Measurements from ENCODE around the gene ZIC2. TPM values are rescaled to one million over a fixed set of nuclear protein-coding genes. Genes with fewer than 3 reads are reported as not detected.

The ZIC2 gene
- total and polyA plus RNA-seq, 2 of the 8 experiments (the other 6 are each of a cell fraction or from before 2014, with no cell fraction given): 53.2 to 372 TPM

- FAIRE-seq (peak; percentile 68), DNase-seq (ENCODE audit: low read depth in 1 of 2, low spot score in 2 of 2) (no peak)
- Histone ChIP-seq H3K14ac (ENCODE audit: insufficient read length) (no peak overlapping the region), H3K23ac (ENCODE audit: insufficient read length) (no peak overlapping the region), H3K9ac (replicated peaks in 1 of 4; ENCODE audit: extremely low read depth in 1 of 4, low read depth in 3 of 4, low read length in 3 of 4) (no peak overlapping the region), H2AK5ac (ENCODE audit: low read depth, low read length) (no peak overlapping the region), H2AFZ (ENCODE audit: low read length) (no peak overlapping the region), H3K18ac (ENCODE audit: extremely low read depth, low read length) (no peak overlapping the region), H3K36me3 (ENCODE audit: control insufficient read depth in 2 of 4, insufficient read depth in 4 of 4, low read length in 3 of 4) (no peaks in the 10 kb centered on the region), H3K9me3 (ENCODE audit: insufficient read depth in 2 of 2, low read depth in 1 of 2, low read length in 1 of 2) (no peaks in the 10 kb centered on the region), H4K8ac (ENCODE audit: extremely low read depth, insufficient read depth, low read length) (no peak overlapping the region), H3K4me3 (ENCODE audit: extremely low read depth in 1 of 4, insufficient read depth in 2 of 4, low read depth in 3 of 4, low read length in 4 of 4) (peak overlapping the region in 3 of 4 experiments; percentile 5 to 65 (median 26); a peak in 3 of 8 replicates), H4K91ac (replicated peaks; ENCODE audit: insufficient read length, low read length) (no peak overlapping the region), H3K27me3 (replicated peaks in 1 of 4; ENCODE audit: control insufficient read depth in 3 of 4, extremely low read depth in 1 of 4, insufficient read depth in 3 of 4, low read length in 3 of 4) (peaks cover 7 to 62% (median 39%) of the 10 kb centered on the region in 4 experiments; a peak in 6 of 7 replicates), H3K4ac (replicated peaks; ENCODE audit: insufficient read length, low read depth, low read length) (no peak overlapping the region), H3K4me2 (ENCODE audit: insufficient read depth in 1 of 2, low read depth in 2 of 2, low read length in 2 of 2) (peak overlapping the region; percentile 77 to 90), H2BK5ac (ENCODE audit: low read depth, low read length) (no peak overlapping the region; the same call in 1 of the 2 replicates), H3K4me1 (replicated peaks in 1 of 4; ENCODE audit: control insufficient read depth in 3 of 4, insufficient read depth in 4 of 4, low read length in 3 of 4) (peaks cover 10 to 31% (median 22%) of the 10 kb centered on the region in 4 experiments), H3K27ac (ENCODE audit: low read depth, low read length) (no peak overlapping the region), H4K20me1 (replicated peaks in 1 of 2; ENCODE audit: control insufficient read depth in 1 of 2, insufficient read depth in 2 of 2, low read length in 2 of 2) (no peaks in the 10 kb centered on the region), H3K79me1 (ENCODE audit: low read depth, low read length) (no peaks in the 10 kb centered on the region), H2BK20ac (ENCODE audit: low read length) (no peak overlapping the region), H3K56ac (replicated peaks; ENCODE audit: insufficient read length, low read depth, low read length) (no peak overlapping the region), H2BK12ac (ENCODE audit: low read depth, low read length) (peak overlapping the region; percentile 82; the same call in 1 of the 2 replicates), H3K79me2 (ENCODE audit: control insufficient read depth in 1 of 2, insufficient read depth in 2 of 2, low read length in 2 of 2) (no peaks in the 10 kb centered on the region), H2BK120ac (replicated peaks; ENCODE audit: low read depth, low read length) (no peak overlapping the region), H3K23me2 (ENCODE audit: low read depth, low read length) (peaks cover 21% of the 10 kb centered on the region; the same call in 1 of the 2 replicates), H4K5ac (ENCODE audit: insufficient read length, low read depth, low read length) (no peak overlapping the region), H2BK15ac (ENCODE audit: low read length) (no peak overlapping the region)
- CTCF ChIA-PET (ENCODE audit: partially characterized antibody): interaction anchor here (1.3 to 1.9 kb wide), 5 partner anchors 9 to 342 kb away, joined by 3 to 7 read pairs (median 4); no protein-coding TSS in a partner anchor
- 4% methylated on average over 21 of the region's 21 CpGs; no CpG with 5 or more reads in 1 of the 2 experiments for WGBS, 2 experiments (ENCODE audit: extremely low coverage in 1 of 2, insufficient coverage in 1 of 2, insufficient read length in 1 of 2, insufficient replicate concordance in 2 of 2, low coverage in 1 of 2, low lambda C conversion rate in 2 of 2, missing lambda C conversion rate in 1 of 2)
- POLR2A ChIA-PET (ENCODE audit: partially characterized antibody): interaction anchor here (0.6 to 10.0 kb wide), 5 partner anchors 13 to 33 kb away, joined by 3 to 145 read pairs (median 7); partner anchors contain the start of genes ZIC2 and ZIC5
- TF ChIP-seq KDM1A (IDR thresholded peaks at IDR 0.05; ENCODE audit: borderline replicate concordance, low read length) (no peak), SIRT6 (IDR thresholded peaks at IDR 0.05; ENCODE audit: low read length) (no peak), PHF8 (conservative IDR thresholded peaks at IDR 0.05; ENCODE audit: low read depth, low read length) (no peak), SUZ12 (IDR thresholded peaks at IDR 0.05; ENCODE audit: low read length) (peak; percentile 77), POU5F1 (IDR thresholded peaks at IDR 0.05; ENCODE audit: low read depth, low read length) (no peak), RNF2 (IDR thresholded peaks at IDR 0.05; ENCODE audit: borderline replicate concordance, low read depth, low read length, missing control alignments, poor library complexity, severe bottlenecking) (peak; percentile 84), TCF12 (IDR thresholded peaks at IDR 0.05; ENCODE audit: low read depth, low read length) (0 out of 2 replicates have a peak, but pooled peaks have one; percentile 22), BACH1 (IDR thresholded peaks at IDR 0.05; ENCODE audit: low read length) (no peak), NANOG (IDR thresholded peaks at IDR 0.05; ENCODE audit: insufficient read depth, low read depth, low read length, poor library complexity, severe bottlenecking) (no peak), ASH2L (IDR thresholded peaks at IDR 0.05; ENCODE audit: low read length) (peak; percentile 51), MAFK (IDR thresholded peaks at IDR 0.05; ENCODE audit: low read depth, low read length) (0 out of 2 replicates have a peak, but pooled peaks have one; percentile 10)
Observed at GRCh38 chr13:99995589-99996380, 14.2 kb downstream of the ZIC2 start.
